A549 (cell line): ENCODE measurements around the gene APOBR. TPM values are rescaled to one million over a fixed set of nuclear protein-coding genes. Genes with fewer than 3 reads are reported as not detected.

Experiments
- ATAC-seq, 2 experiments: fragments of 200-7000 bp in 1 of 2; fragments of >200 bp in 1 of 2; cut with Nextera tagmentation in 1 of 2; cut with Tn5 transposase in 1 of 2; 3 replicates each; pipeline versions ENCODE4 v1.8.0 to v1.9.1; 2018 to 2020; ENCODE audit warnings: mild to moderate bottlenecking in 1 of 2, moderate library complexity in 1 of 2
- CTCF ChIA-PET: fragments of 300-600 bp; sonication (Branson Sonifier 250); formaldehyde crosslinking; extraction: SDS; loops from one replicate; lab custom pipeline; 2021; ENCODE audit warnings: antibody characterized with exemption, inconsistent platforms; lab: Yijun Ruan, JAX
- POLR2A ChIA-PET: fragments of 350-600 bp; formaldehyde crosslinking; extraction: SDS; loops from one replicate; lab custom pipeline; 2021; ENCODE audit warnings: antibody characterized with exemption, inconsistent platforms; lab: Yijun Ruan, JAX
- DNase-seq, 2 experiments: peaks; one replicate each; pipeline versions ENCODE4 v3.0.0 to v3.0.0-alpha.2; 2011 to 2016; ENCODE audit warnings: low read depth in 1 of 2, low spot score in 1 of 2
- FAIRE-seq: peaks from 2 replicates; lab custom pipeline; 2011; peaks lifted over from hg19 to GRCh38; lab: Jason Lieb, UNC
- H3K27ac ChIP-seq, 2 experiments: fragments of >200 bp; sonication (Bioruptor Twin); formaldehyde crosslinking; 3 replicates each; pipeline ENCODE4 v1.5.1; 2016 to 2017
- H3K4me1 ChIP-seq: fragments of >200 bp; sonication (Bioruptor Twin); formaldehyde crosslinking; 3 replicates; pipeline ENCODE4 v1.6.1; 2016
- H3K4me2 ChIP-seq: fragments of >200 bp; sonication (Bioruptor Twin); formaldehyde crosslinking; 3 replicates; pipeline ENCODE4 v1.6.1; 2016
- H3K4me3 ChIP-seq: fragments of >200 bp; sonication (Bioruptor Twin); formaldehyde crosslinking; 3 replicates; pipeline ENCODE4 v1.5.1; 2016
- H3K9me3 ChIP-seq: fragments of >200 bp; sonication (Bioruptor Twin); formaldehyde crosslinking; 3 replicates; pipeline ENCODE4 v1.6.1; 2016
- ATOH8 ChIP-seq: fragments of 250-450 bp; sonication (Bioruptor Pico); IDR thresholded peaks from 2 replicates; pipeline ENCODE4 v1.5.0; 2020; ENCODE audit warnings: low read depth, mild to moderate bottlenecking, moderate library complexity
- BCL3 ChIP-seq: fragments of >200 bp; sonication (Bioruptor Twin); formaldehyde crosslinking; IDR thresholded peaks from 3 replicates; pipeline ENCODE4 v1.6.1; 2016
- BHLHE40 ChIP-seq: IDR thresholded peaks from 2 replicates; pipeline ENCODE4 v1.6.1; 2012; ENCODE audit warnings: low read depth, low read length, inconsistent platforms
- CBX2 ChIP-seq: fragments of 200-600 bp; sonication (generic); IDR thresholded peaks from 2 replicates; pipeline ENCODE4 v1.6.1; 2016; ENCODE audit warnings: low read depth, mild to moderate bottlenecking, borderline replicate concordance
- CBX8 ChIP-seq: fragments of 200-600 bp; sonication (generic); IDR thresholded peaks from 2 replicates; pipeline ENCODE4 v1.6.1; 2016
- CHD4 ChIP-seq: fragments of 200-600 bp; sonication (generic); IDR thresholded peaks from 2 replicates; pipeline ENCODE4 v1.6.1; 2016; ENCODE audit warnings: antibody characterized with exemption, mild to moderate bottlenecking, borderline replicate concordance
- CTCF ChIP-seq: fragments of >200 bp; sonication (Bioruptor Twin); formaldehyde crosslinking; IDR thresholded peaks from 3 replicates; pipeline ENCODE4 v1.5.1; 2016
- ELK1 ChIP-seq: fragments of 150-350 bp; IDR thresholded peaks from 2 replicates; pipeline ENCODE4 v1.6.1; 2014; ENCODE audit warnings: low read depth, mild to moderate bottlenecking, low read length
- EP300 ChIP-seq, 2 experiments: fragments of >200 bp; sonication (Bioruptor Twin); formaldehyde crosslinking; IDR thresholded peaks; 2 replicates in 1 of 2; 3 replicates in 1 of 2; pipeline ENCODE4 v1.6.1; 2016 to 2017
- ESRRA ChIP-seq: fragments of 150-350 bp; IDR thresholded peaks from 2 replicates; pipeline ENCODE4 v1.6.1; 2014; ENCODE audit warnings: mild to moderate bottlenecking, low read length, borderline replicate concordance
- HEYL ChIP-seq: fragments of 250-450 bp; sonication (Bioruptor Pico); IDR thresholded peaks from 2 replicates; pipeline ENCODE4 v1.8.0; 2021; ENCODE audit warnings: mild to moderate bottlenecking, moderate library complexity
- HOXB13 ChIP-seq: fragments of 250-450 bp; sonication (Bioruptor Pico); IDR thresholded peaks from 2 replicates; pipeline ENCODE4 v1.5.0; 2020; ENCODE audit warnings: low read depth, mild to moderate bottlenecking, moderate library complexity
- JUN ChIP-seq, 2 experiments: fragments of >200 bp; sonication (Bioruptor Twin); formaldehyde crosslinking; IDR thresholded peaks; 2 replicates in 1 of 2; 3 replicates in 1 of 2; pipeline ENCODE4 v1.6.1; 2016 to 2017
- JUNB ChIP-seq: fragments of >200 bp; sonication (Bioruptor Twin); formaldehyde crosslinking; IDR thresholded peaks from 2 replicates; pipeline ENCODE4 v1.6.1; 2016
- KDM5A ChIP-seq: fragments of 200-600 bp; sonication (generic); IDR thresholded peaks from 2 replicates; pipeline ENCODE4 v1.6.1; 2016; ENCODE audit warnings: antibody characterized with exemption, mild to moderate bottlenecking
- MYC ChIP-seq: IDR thresholded peaks from 2 replicates; pipeline ENCODE4 v1.6.1; 2012; ENCODE audit warnings: mild to moderate bottlenecking, inconsistent platforms, low read length, improper control_type of control experiment, borderline replicate concordance
- NPAS2 ChIP-seq: fragments of 250-450 bp; sonication (Bioruptor Pico); IDR thresholded peaks from 2 replicates; pipeline ENCODE4 v1.8.0; 2022; ENCODE audit warnings: mild to moderate bottlenecking, moderate library complexity, borderline replicate concordance
- PHF8 ChIP-seq: fragments of 200-600 bp; sonication (generic); IDR thresholded peaks from 2 replicates; pipeline ENCODE4 v1.6.1; 2016; ENCODE audit warnings: low read depth, mild to moderate bottlenecking, antibody characterized with exemption, moderate library complexity, borderline replicate concordance
- POLR2A ChIP-seq: IDR thresholded peaks from 2 replicates; pipeline ENCODE4 v1.6.1; 2012; ENCODE audit warnings: mild to moderate bottlenecking, low read length
- POLR2AphosphoS2 ChIP-seq: conservative IDR thresholded peaks from 2 replicates; pipeline ENCODE4 v1.6.1; 2012; ENCODE audit warnings: low read length, improper control_type of control experiment, inconsistent platforms
- RARB ChIP-seq: fragments of 250-450 bp; sonication (Bioruptor Pico); IDR thresholded peaks from 2 replicates; pipeline ENCODE4 v1.8.0; 2021; ENCODE audit warnings: mild to moderate bottlenecking, moderate library complexity
- RCOR1 ChIP-seq: fragments of 150-350 bp; IDR thresholded peaks from 2 replicates; pipeline ENCODE4 v1.6.1; 2014; ENCODE audit warnings: antibody characterized with exemption, low read length, low read depth
- RFX5 ChIP-seq: fragments of 450-650 bp; IDR thresholded peaks from 2 replicates; pipeline ENCODE4 v1.7.1; 2014; ENCODE audit warnings: antibody characterized with exemption, mild to moderate bottlenecking, moderate library complexity
- RNF2 ChIP-seq: fragments of 200-600 bp; sonication (generic); IDR thresholded peaks from 2 replicates; pipeline ENCODE4 v1.6.1; 2016; ENCODE audit warnings: low read depth, mild to moderate bottlenecking, antibody characterized with exemption, moderate library complexity, borderline replicate concordance
- TP53 ChIP-seq: fragments of 250-450 bp; sonication (Bioruptor Pico); IDR thresholded peaks from 2 replicates; pipeline ENCODE4 v1.5.0; 2021; ENCODE audit warnings: mild to moderate bottlenecking, moderate library complexity
- ZNF302 ChIP-seq: fragments of 250-450 bp; sonication (Bioruptor Pico); IDR thresholded peaks from 2 replicates; pipeline ENCODE4 v1.9.0; 2021; ENCODE audit warnings: inconsistent platforms, mild to moderate bottlenecking, moderate library complexity
- ZSCAN20 ChIP-seq: fragments of 250-450 bp; sonication (Bioruptor Pico); IDR thresholded peaks from 2 replicates; pipeline ENCODE4 v1.8.0; 2022; ENCODE audit warnings: mild to moderate bottlenecking, moderate library complexity
- WGBS: methylation state at CpG from one replicate; pipeline ENCODE4 v1.1.6; 2017; ENCODE audit errors: missing lambda C conversion rate; 5-methylcytosine and 5-hydroxymethylcytosine counted together
- polyA plus RNA-seq, 4 experiments: library from polyadenylated mRNA; depleted of rRNA in 3 of 4; stranded (reverse); fragments of >200 nt; fragmentation: RNase III in 1 of 4; extraction: RNeasy Plus Mini Kit Qiagen cat#74134 plus additional on column Dnase treatment in 1 of 4; gene quantifications; 2 replicates in 3 of 4; 3 replicates in 1 of 4; pipeline ENCODE4 v1.2.3, GENCODE V29; 2011 to 2017
- TF ChIP-seq, protein P1 (sequence below): fragments of 450-650 bp; IDR thresholded peaks from 2 replicates; pipeline ENCODE4 v1.6.1; 2014; ENCODE audit warnings: antibody characterized with exemption
- TF ChIP-seq, protein P2 (sequence below): IDR thresholded peaks from 2 replicates; pipeline ENCODE4 v1.6.1; 2012
- TF ChIP-seq, protein P3 (sequence below): IDR thresholded peaks from 2 replicates; pipeline ENCODE4 v1.6.1; 2012; ENCODE audit warnings: low read depth, borderline replicate concordance
- TF ChIP-seq, protein P4 (sequence below): fragments of 250-450 bp; sonication (Bioruptor Pico); IDR thresholded peaks from 2 replicates; pipeline ENCODE4 v1.5.0; 2021; ENCODE audit warnings: mild to moderate bottlenecking, moderate library complexity, borderline replicate concordance

Gene APOBR
- polyA plus RNA-seq, 2 of the 4 experiments (the other 2 are of a cell fraction): 0.01 to 0.08 TPM

- no peak for FAIRE-seq
- CTCF ChIA-PET: interaction anchor here (1.2 to 2.1 kb wide), 4 partner anchors 8 to 170 kb away, joined by 3 to 8 read pairs (median 4); no protein-coding TSS in a partner anchor
- TF ChIP-seq, protein P1, sequence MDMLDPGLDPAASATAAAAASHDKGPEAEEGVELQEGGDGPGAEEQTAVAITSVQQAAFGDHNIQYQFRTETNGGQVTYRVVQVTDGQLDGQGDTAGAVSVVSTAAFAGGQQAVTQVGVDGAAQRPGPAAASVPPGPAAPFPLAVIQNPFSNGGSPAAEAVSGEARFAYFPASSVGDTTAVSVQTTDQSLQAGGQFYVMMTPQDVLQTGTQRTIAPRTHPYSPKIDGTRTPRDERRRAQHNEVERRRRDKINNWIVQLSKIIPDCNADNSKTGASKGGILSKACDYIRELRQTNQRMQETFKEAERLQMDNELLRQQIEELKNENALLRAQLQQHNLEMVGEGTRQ: peak; percentile 100
- no peak for TF ChIP-seq ZNF302 (CRISPR knock-in tag)
- TF ChIP-seq TP53 (CRISPR knock-in tag): no peak
- TF ChIP-seq ZSCAN20: no peak
- no peak for TF ChIP-seq RARB (CRISPR knock-in tag)
- TF ChIP-seq KDM5A: peak; percentile 69
- TF ChIP-seq ATOH8 (CRISPR knock-in tag): no peak
- no peak for TF ChIP-seq RFX5
- TF ChIP-seq, protein P2, sequence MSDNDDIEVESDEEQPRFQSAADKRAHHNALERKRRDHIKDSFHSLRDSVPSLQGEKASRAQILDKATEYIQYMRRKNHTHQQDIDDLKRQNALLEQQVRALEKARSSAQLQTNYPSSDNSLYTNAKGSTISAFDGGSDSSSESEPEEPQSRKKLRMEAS: peak; percentile 93
- no peak for TF ChIP-seq CBX2
- TF ChIP-seq JUN (IDR thresholded peaks at IDR 0.05): peak in 1 of 2 experiments; percentile 62; a peak in 4 of 5 replicates
- no peak for TF ChIP-seq JUNB
- TF ChIP-seq, protein P3, sequence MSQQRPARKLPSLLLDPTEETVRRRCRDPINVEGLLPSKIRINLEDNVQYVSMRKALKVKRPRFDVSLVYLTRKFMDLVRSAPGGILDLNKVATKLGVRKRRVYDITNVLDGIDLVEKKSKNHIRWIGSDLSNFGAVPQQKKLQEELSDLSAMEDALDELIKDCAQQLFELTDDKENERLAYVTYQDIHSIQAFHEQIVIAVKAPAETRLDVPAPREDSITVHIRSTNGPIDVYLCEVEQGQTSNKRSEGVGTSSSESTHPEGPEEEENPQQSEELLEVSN: no peak
- TF ChIP-seq RNF2: no peak
- TF ChIP-seq ESRRA: no peak
- TF ChIP-seq BCL3: no peak
- no peak for TF ChIP-seq POLR2A
- TF ChIP-seq EP300 (IDR thresholded peaks at IDR 0.05): no peak
- TF ChIP-seq HEYL (CRISPR knock-in tag): no peak
- no peak for TF ChIP-seq POLR2AphosphoS2
- no peak for TF ChIP-seq CTCF
- no peak for TF ChIP-seq CHD4
- TF ChIP-seq, protein P4, sequence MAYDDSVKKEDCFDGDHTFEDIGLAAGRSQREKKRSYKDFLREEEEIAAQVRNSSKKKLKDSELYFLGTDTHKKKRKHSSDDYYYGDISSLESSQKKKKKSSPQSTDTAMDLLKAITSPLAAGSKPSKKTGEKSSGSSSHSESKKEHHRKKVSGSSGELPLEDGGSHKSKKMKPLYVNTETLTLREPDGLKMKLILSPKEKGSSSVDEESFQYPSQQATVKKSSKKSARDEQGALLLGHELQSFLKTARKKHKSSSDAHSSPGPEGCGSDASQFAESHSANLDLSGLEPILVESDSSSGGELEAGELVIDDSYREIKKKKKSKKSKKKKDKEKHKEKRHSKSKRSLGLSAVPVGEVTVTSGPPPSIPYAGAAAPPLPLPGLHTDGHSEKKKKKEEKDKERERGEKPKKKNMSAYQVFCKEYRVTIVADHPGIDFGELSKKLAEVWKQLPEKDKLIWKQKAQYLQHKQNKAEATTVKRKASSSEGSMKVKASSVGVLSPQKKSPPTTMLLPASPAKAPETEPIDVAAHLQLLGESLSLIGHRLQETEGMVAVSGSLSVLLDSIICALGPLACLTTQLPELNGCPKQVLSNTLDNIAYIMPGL (CRISPR knock-in tag): no peak
- TF ChIP-seq HOXB13: peak; percentile 49; the same call in 1 of the 2 replicates
- peak; percentile 54; the same call in 1 of the 2 replicates for TF ChIP-seq PHF8
- TF ChIP-seq NPAS2 (CRISPR knock-in tag): peak; percentile 51; the same call in 1 of the 2 replicates
- TF ChIP-seq RCOR1: no peak
- no peak for TF ChIP-seq CBX8
- peak; percentile 80; the same call in 1 of the 2 replicates for TF ChIP-seq MYC
- peak; percentile 81 for TF ChIP-seq BHLHE40
- TF ChIP-seq ELK1: no peak
These were observed 2.4 kb upstream of the APOBR start, which contains the start of gene CLN3 for GRCh38 chr16:28491970-28492474. Gene CLN3 (minus strand): TSS chr16:28492074. CDS start chr16:28491759, 315 bp downstream.

More at GRCh38 chr16:28491970-28492474, 2.4 kb upstream of the APOBR start, which contains the start of gene CLN3:
- DNase-seq (peak; percentile 97 to 98), ATAC-seq (peak; percentile 92 to 98)
- POLR2A ChIA-PET: interaction anchor here (0.6 to 0.7 kb wide), 4 partner anchors 18 to 311 kb away, joined by 3 to 4 read pairs (median 3); no protein-coding TSS in a partner anchor
- Histone ChIP-seq H3K4me3 (peak within 1 kb of the TSS; percentile 68), H3K4me2 (peak within 1 kb of the TSS; percentile 86), H3K27ac (peak within 1 kb of the TSS; percentile 94 to 98), H3K9me3 (no peaks in the 10 kb centered on the region), H3K4me1 (peaks cover 6% of the 10 kb centered on the region; the same call in 1 of the 3 replicates)
- 1% methylated on average over 18 of the region's 21 CpGs for WGBS
